A549 treated with RU486 at 1 μM for 4 hours (cell line): Measurements from ENCODE around the gene MYO1E. TPM values are rescaled to one million over a fixed set of nuclear protein-coding genes. Genes with fewer than 3 reads are reported as not detected.

Experiments used
- total RNA-seq: library from RNA; stranded (reverse); fragments of 200-300 nt; extraction: Qiagen RNA extraction; gene quantifications from 5 replicates; pipeline ENCODE4 v1.2.3, GENCODE V29; 2022; ENCODE audit warnings: low read depth

MYO1E gene
- 168 to 235 TPM (median 191 TPM) in 5 replicates for total RNA-seq

GRCh38 chr15:59372352-59373211 is at the start of gene MYO1E:
Gene MYO1E, minus strand, starts transcription at chr15:59372871. Its CDS starts 371 bp downstream, at chr15:59372500.

GRCh38 chr15:59206623-59207183 is 166.0 kb downstream of the MYO1E start, which contains the start of gene LDHAL6B:
Gene LDHAL6B, plus strand, starts transcription at chr15:59206843. Its CDS starts 98 bp downstream, at chr15:59206941.

GRCh38 chr15:59104912-59105732 is 267.5 kb downstream of the MYO1E start, which contains the start of gene CCNB2:
Gene CCNB2, plus strand, starts transcription at chr15:59105146. Its CDS starts 123 bp downstream, at chr15:59105269.

Other genes starting within 250 kb of the MYO1E start
- not detected in 5 replicates for gene LDHAL6B, start 166.0 kb downstream of the MYO1E start, total RNA-seq
- 12.7 to 15.3 TPM (median 13.4 TPM) in 5 replicates for gene FAM81A, start 65.3 kb upstream of the MYO1E start, total RNA-seq
- 150 to 195 TPM (median 158 TPM) in 5 replicates for gene GCNT3, start 238.9 kb upstream of the MYO1E start, total RNA-seq